Skin epidermis (tissue), 12 donors: ENCODE results near the gene MSLN.

Source experiments
- H3K27ac ChIP-seq, 21 experiments: fragments of 200-600 bp; sonication (generic) in 11 of 21; one replicate each; pipeline ENCODE4 v1.5.0; 2020; ENCODE audit warnings: mild to moderate bottlenecking in 3 of 21, inconsistent platforms in 2 of 21, moderate library complexity in 2 of 21
- H3K4me3 ChIP-seq, 7 experiments: fragments of 200-600 bp; sonication (generic) in 2 of 7; one replicate each; pipeline ENCODE4 v1.5.0; 2020; ENCODE audit warnings: inconsistent platforms in 2 of 7, mild to moderate bottlenecking in 2 of 7, moderate library complexity in 1 of 7

MSLN gene

GRCh38 chr16:817001-817906 is 56.7 kb downstream of the MSLN start:
- no peak overlapping the region for H3K27ac ChIP-seq
- no peak overlapping the region for H3K4me3 ChIP-seq

DNA sequence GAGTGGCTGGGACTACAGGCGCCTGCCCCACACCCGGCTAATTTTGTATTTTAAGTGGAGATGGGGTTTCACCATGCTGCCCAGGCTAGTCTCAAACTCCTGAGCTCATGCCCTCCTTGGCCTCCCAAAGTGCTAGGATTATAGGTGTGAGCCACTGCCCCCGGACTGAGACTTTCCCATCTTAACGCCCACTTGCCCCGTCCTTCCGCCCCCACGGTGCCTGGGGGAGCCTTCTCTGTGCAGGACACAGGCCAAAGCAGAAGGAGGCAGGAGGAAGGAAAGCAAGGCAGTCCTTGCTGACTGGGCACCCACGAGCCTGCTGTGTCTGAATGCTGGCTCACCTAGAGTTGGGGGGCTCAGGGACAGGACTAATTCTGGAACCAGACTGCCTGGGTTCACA is 57.6 kb downstream of the MSLN start:
- Histone ChIP-seq H3K4me3 (no peak overlapping the region), H3K27ac (no peak overlapping the region)
